HepG2 (cell line): ENCODE results near the gene AFTPH. TPM values are rescaled to one million over a fixed set of nuclear protein-coding genes. Genes with fewer than 3 reads are reported as not detected.

Experiments
- ATAC-seq: fragments of 200-7000 bp; cut with Tn5 transposase; 3 replicates; pipeline ENCODE4 v1.9.1; 2020; ENCODE audit warnings: mild to moderate bottlenecking, moderate library complexity
- BruUV-seq: library from RNA; stranded (reverse); fragments of 400-500 nt; replicated peaks from 2 replicates; lab custom pipeline; 2021; lab: Mats Ljungman, UMichigan
- CTCF ChIA-PET: fragments of 300-600 bp; formaldehyde crosslinking; extraction: SDS; loops from one replicate; lab custom pipeline; 2021; ENCODE audit warnings: low total read pairs, inconsistent platforms, low intra/inter-chr PET ratio; lab: Yijun Ruan, JAX
- POLR2A ChIA-PET: fragments of 350-600 bp; sonication (Branson Sonifier 250); formaldehyde crosslinking; loops from one replicate; lab custom pipeline; 2020; ENCODE audit warnings: antibody characterized with exemption, inconsistent platforms; lab: Yijun Ruan, JAX
- DNase-seq: peaks from one replicate; pipeline ENCODE4 v3.0.0-alpha.2; 2015; ENCODE audit warnings: low spot score
- FAIRE-seq: peaks from 3 replicates; lab custom pipeline; 2011; peaks lifted over from hg19 to GRCh38; lab: Jason Lieb, UNC
- H2AFZ ChIP-seq: one replicate; pipeline ENCODE4 v1.6.1; 2011; ENCODE audit warnings: low read length, inconsistent platforms
- H3K27ac ChIP-seq: fragments of 300-600 bp; 3 replicates; pipeline ENCODE4 v1.8.0; 2011; ENCODE audit warnings: mixed run types, mild to moderate bottlenecking, mixed read lengths, low read length, inconsistent platforms; ENCODE audit not compliant: insufficient read depth; ENCODE audit errors: extremely low read length
- H3K27me3 ChIP-seq, 2 experiments: fragments of 200-600 bp in 1 of 2; 2 replicates in 1 of 2; 3 replicates in 1 of 2; pipeline versions ENCODE4 v1.6.0 to v1.8.0; 2011; ENCODE audit warnings: low read length in 2 of 2, mild to moderate bottlenecking in 2 of 2, moderate library complexity in 2 of 2, inconsistent platforms in 1 of 2; ENCODE audit not compliant: insufficient read depth in 2 of 2, control insufficient read depth in 1 of 2
- H3K36me3 ChIP-seq, 2 experiments: fragments of 200-600 bp in 1 of 2; replicated peaks in 1 of 2; 2 replicates in 1 of 2; 3 replicates in 1 of 2; pipeline versions ENCODE4 v1.5.1 to v1.8.0; 2011; ENCODE audit warnings: low read length in 2 of 2, inconsistent platforms in 1 of 2; ENCODE audit not compliant: insufficient read depth in 2 of 2, control insufficient read depth in 1 of 2
- H3K4me1 ChIP-seq: 2 replicates; pipeline ENCODE4 v1.5.1; 2012; ENCODE audit warnings: low read length, inconsistent platforms; ENCODE audit not compliant: insufficient read depth
- H3K4me2 ChIP-seq: 2 replicates; pipeline ENCODE4 v1.6.0; 2011; ENCODE audit warnings: low read depth, low read length, inconsistent platforms
- H3K4me3 ChIP-seq, 3 experiments: fragments of 200-600 bp in 1 of 3; sonication (generic), shearing (Covaris generic) in 1 of 3; replicated peaks in 1 of 3; 2 replicates each; pipeline ENCODE4 v1.5.1; 2011 to 2016; ENCODE audit warnings: low read length in 3 of 3, inconsistent platforms in 2 of 3, low read depth in 2 of 3, mild to moderate bottlenecking in 2 of 3, control low read depth in 1 of 3, mixed read lengths in 1 of 3; ENCODE audit not compliant: insufficient read depth in 1 of 3
- H3K79me2 ChIP-seq: one replicate; pipeline ENCODE4 v1.6.1; 2011; ENCODE audit warnings: low read length, inconsistent platforms; ENCODE audit not compliant: insufficient read depth
- H3K9ac ChIP-seq: 2 replicates; pipeline ENCODE4 v1.6.0; 2011; ENCODE audit warnings: mild to moderate bottlenecking, low read depth, low read length, inconsistent platforms; ENCODE audit not compliant: insufficient read depth
- H3K9me3 ChIP-seq: 2 replicates; pipeline ENCODE4 v1.5.1; 2012; ENCODE audit warnings: mild to moderate bottlenecking, low read length
- H4K20me1 ChIP-seq: 2 replicates; pipeline ENCODE4 v1.6.0; 2011; ENCODE audit warnings: inconsistent platforms, mild to moderate bottlenecking, low read length, moderate library complexity; ENCODE audit not compliant: insufficient read depth
- BRD4 ChIP-seq: sonication (generic); formaldehyde crosslinking; IDR thresholded peaks from 2 replicates; pipeline ENCODE4 v1.4.0; 2020; ENCODE audit warnings: missing genetic modification reagents
- BRF2 ChIP-seq: sonication (generic); formaldehyde crosslinking; IDR thresholded peaks from 2 replicates; pipeline ENCODE4 v1.8.1; 2022; ENCODE audit warnings: mild to moderate bottlenecking, missing genetic modification reagents
- ELF1 ChIP-seq: sonication (generic); formaldehyde crosslinking; IDR thresholded peaks from 2 replicates; pipeline ENCODE4 v1.4.0; 2020; ENCODE audit warnings: missing genetic modification reagents
- HNRNPLL ChIP-seq: fragments of 200-400 bp; formaldehyde crosslinking; IDR thresholded peaks from 2 replicates; pipeline ENCODE4 v1.6.1; 2017; ENCODE audit warnings: mild to moderate bottlenecking, low read depth, low read length; ENCODE audit not compliant: poor library complexity, severe bottlenecking
- KLF9 ChIP-seq: IDR thresholded peaks from 2 replicates; pipeline ENCODE4 v1.6.1; 2016; ENCODE audit warnings: low read depth
- KMT2B ChIP-seq: IDR thresholded peaks from 2 replicates; pipeline ENCODE4 v1.6.1; 2016; ENCODE audit warnings: missing genetic modification reagents, missing compliant biosample characterization
- PHF8 ChIP-seq: sonication (generic); formaldehyde crosslinking; IDR thresholded peaks from 2 replicates; pipeline ENCODE4 v1.5.0; 2020; ENCODE audit warnings: missing genetic modification reagents
- PLRG1 ChIP-seq: fragments of 450-650 bp; conservative IDR thresholded peaks from 2 replicates; pipeline ENCODE4 v1.6.1; 2016
- PRDM4 ChIP-seq: sonication (generic); formaldehyde crosslinking; IDR thresholded peaks from 2 replicates; pipeline ENCODE4 v1.9.0; 2021; ENCODE audit warnings: missing genetic modification reagents, borderline replicate concordance
- RXRB ChIP-seq: IDR thresholded peaks from 2 replicates; pipeline ENCODE4 v1.6.1; 2016; ENCODE audit warnings: borderline replicate concordance, missing genetic modification reagents, missing compliant biosample characterization
- SIX4 ChIP-seq: sonication (generic); formaldehyde crosslinking; IDR thresholded peaks from 2 replicates; pipeline ENCODE4 v1.4.0; 2020; ENCODE audit warnings: missing genetic modification reagents
- SOX6 ChIP-seq, 2 experiments: fragments of 450-650 bp in 1 of 2; sonication (generic) in 1 of 2; formaldehyde crosslinking in 1 of 2; IDR thresholded peaks; 2 replicates each; pipeline versions ENCODE4 v1.4.0 to v1.6.1; 2017 to 2020; ENCODE audit warnings: antibody characterized with exemption in 1 of 2, mild to moderate bottlenecking in 1 of 2, missing genetic modification reagents in 1 of 2
- UBTF ChIP-seq: sonication (generic); formaldehyde crosslinking; IDR thresholded peaks from 2 replicates; pipeline ENCODE4 v1.4.0; 2020; ENCODE audit warnings: mild to moderate bottlenecking, missing genetic modification reagents
- ZBTB39 ChIP-seq: sonication (generic); formaldehyde crosslinking; IDR thresholded peaks from 2 replicates; pipeline ENCODE4 v1.5.0; 2020; ENCODE audit warnings: missing genetic modification reagents
- ZFAT ChIP-seq: sonication (generic); formaldehyde crosslinking; conservative IDR thresholded peaks from 2 replicates; pipeline ENCODE4 v1.8.1; 2023; ENCODE audit warnings: missing genetic modification reagents, inconsistent platforms
- ZNF766 ChIP-seq: sonication (generic); formaldehyde crosslinking; IDR thresholded peaks from 2 replicates; pipeline ENCODE4 v1.5.0; 2020; ENCODE audit warnings: missing genetic modification reagents, borderline replicate concordance
- WGBS: methylation state at CpG from one replicate; pipeline ENCODE4 v1.1.6; 2017; ENCODE audit warnings: low lambda C conversion rate; 5-methylcytosine and 5-hydroxymethylcytosine counted together
- in situ Hi-C: cut with HindIII; loops from 2 replicates; pipeline ENCODE4 v1.10.0; 2017; ENCODE audit warnings: low pct_unique_long_range_greater_than_20kb; ENCODE audit not compliant: extremely low pct_ligation_motif_present
- intact Hi-C: fragments of 100-400 bp; cut with micrococcal nuclease; formaldehyde crosslinking; loops from one replicate; pipeline ENCODE4 v1.10.0; 2022; ENCODE audit not compliant: unreplicated experiment
- polyA plus RNA-seq, 8 experiments: library from polyadenylated mRNA; depleted of rRNA in 3 of 8; stranded (reverse) in 7 of 8; unstranded in 1 of 8; fragments of >200 nt; fragmentation: Illumina TruSeq in 4 of 8; extraction: Trizol in 4 of 8; gene quantifications; 2 replicates each; pipeline versions ENCODE4 v1.2.1 to v1.2.3, GENCODE V29; 2011 to 2016; ENCODE audit warnings: low read depth in 4 of 8, missing spikeins in 1 of 8, mixed read lengths in 1 of 8; ENCODE audit not compliant: insufficient read depth in 1 of 8
- total RNA-seq, 5 experiments: library from RNA; depleted of rRNA; stranded (reverse); fragments of >200 nt; fragmentation: Illumina TruSeq; extraction: Trizol; gene quantifications; 2 replicates each; pipeline ENCODE4 v1.2.3, GENCODE V29; 2016; ENCODE audit warnings: low read depth in 1 of 5

Gene AFTPH
- total and polyA plus RNA-seq, 2 of the 13 experiments (the other 11 are each of a cell fraction or from before 2014, with no cell fraction given) = 27.5 to 36.8 TPM

GRCh38 chr2:64538764-64539433, 14.8 kb downstream of the AFTPH start (continued):
- no peak for TF ChIP-seq ZBTB39 (CRISPR knock-in tag)
- TF ChIP-seq SIX4 (CRISPR knock-in tag) = no peak
- no peak for TF ChIP-seq UBTF (CRISPR knock-in tag)
- no peak for TF ChIP-seq HNRNPLL
- no peak for TF ChIP-seq RXRB (CRISPR knock-in tag)
- TF ChIP-seq PHF8 (CRISPR knock-in tag) = no peak

GRCh38 chr2:64540615-64541014, 16.5 kb downstream of the AFTPH start:
- H3K4me2 ChIP-seq = no peak overlapping the region
- no peaks in the 10 kb centered on the region for H3K27me3 ChIP-seq
- CTCF ChIA-PET = no interaction called here
- no peaks in the 10 kb centered on the region for H3K9me3 ChIP-seq
- intact Hi-C loops (no loop called here), in situ Hi-C loops (no loop called here)
- POLR2A ChIA-PET = no interaction called here
- H2AFZ ChIP-seq = no peak overlapping the region
- no peak overlapping the region for H3K9ac ChIP-seq
- H3K27ac ChIP-seq = no peak overlapping the region
- DNase-seq (no peak), FAIRE-seq (no peak), ATAC-seq (no peak)
- H4K20me1 ChIP-seq = peaks cover 9% of the 10 kb centered on the region; the same call in 1 of the 2 replicates
- H3K36me3 ChIP-seq = no peaks in the 10 kb centered on the region
- H3K4me3 ChIP-seq = no peak overlapping the region
- BruUV-seq = no TSS peak
- peaks cover 77% of the 10 kb centered on the region for H3K79me2 ChIP-seq
- WGBS = 97% methylated on average over 3 of the region's 3 CpGs
- H3K4me1 ChIP-seq = peaks cover 71% of the 10 kb centered on the region
- TF ChIP-seq ELF1 (CRISPR knock-in tag) (no peak), KMT2B (CRISPR knock-in tag) (no peak), ZNF766 (CRISPR knock-in tag) (no peak), BRF2 (no peak), SOX6 (IDR thresholded peaks at IDR 0.05) (no peak), SOX6 (CRISPR knock-in tag; IDR thresholded peaks at IDR 0.05) (no peak), PRDM4 (no peak), PLRG1 (no peak), BRD4 (CRISPR knock-in tag) (no peak), ZFAT (CRISPR knock-in tag) (no peak), KLF9 (CRISPR knock-in tag) (no peak)
